IPS-18a (cell line): ENCODE measurements around the gene LTBP2.

Source experiments
- H3K27ac ChIP-seq: one replicate; pipeline ENCODE4 v1.5.1; 2013; ENCODE audit warnings: low read length
- H3K27me3 ChIP-seq: one replicate; pipeline ENCODE4 v1.6.1; 2013; ENCODE audit warnings: mild to moderate bottlenecking, low read length; ENCODE audit not compliant: control insufficient read depth, insufficient read depth
- H3K36me3 ChIP-seq: one replicate; pipeline ENCODE4 v1.6.1; 2013; ENCODE audit warnings: low read depth, low read length; ENCODE audit not compliant: control insufficient read depth
- H3K4me1 ChIP-seq: one replicate; pipeline ENCODE4 v1.6.1; 2013; ENCODE audit warnings: low read depth, low read length; ENCODE audit not compliant: control insufficient read depth
- H3K4me3 ChIP-seq: one replicate; pipeline ENCODE4 v1.5.1; 2013; ENCODE audit warnings: low read length
- H3K9ac ChIP-seq: one replicate; pipeline ENCODE4 v1.6.1; 2013; ENCODE audit warnings: mild to moderate bottlenecking, low read length, moderate library complexity
- H3K9me3 ChIP-seq: one replicate; pipeline ENCODE4 v1.6.1; 2013; ENCODE audit warnings: low read depth, low read length; ENCODE audit not compliant: control insufficient read depth

Gene LTBP2

GRCh38 chr14:74635847-74636246 lies 23.8 kb upstream of the LTBP2 start:
- H3K4me3 ChIP-seq: no peak overlapping the region
- no peaks in the 10 kb centered on the region for H3K9me3 ChIP-seq
- no peaks in the 10 kb centered on the region for H3K36me3 ChIP-seq
- H3K27me3 ChIP-seq: no peaks in the 10 kb centered on the region
- H3K9ac ChIP-seq: no peak overlapping the region
- H3K27ac ChIP-seq: no peak overlapping the region
- H3K4me1 ChIP-seq: no peaks in the 10 kb centered on the region

- no peak overlapping the region for H3K4me3 ChIP-seq
- H3K9ac ChIP-seq: no peak overlapping the region
- no peaks in the 10 kb centered on the region for H3K27me3 ChIP-seq
- no peak overlapping the region for H3K27ac ChIP-seq
- no peaks in the 10 kb centered on the region for H3K4me1 ChIP-seq
- H3K36me3 ChIP-seq: no peaks in the 10 kb centered on the region
- H3K9me3 ChIP-seq: no peaks in the 10 kb centered on the region
Measured at GRCh38 chr14:74634964-74635363, 22.9 kb upstream of the LTBP2 start.

- Histone ChIP-seq H3K9me3 (no peaks in the 10 kb centered on the region), H3K4me3 (no peak overlapping the region), H3K36me3 (no peaks in the 10 kb centered on the region), H3K4me1 (no peaks in the 10 kb centered on the region), H3K27me3 (no peaks in the 10 kb centered on the region), H3K9ac (no peak overlapping the region), H3K27ac (no peak overlapping the region)
Measured at GRCh38 chr14:74634481-74634880, 22.4 kb upstream of the LTBP2 start.

GRCh38 chr14:74630881-74631690 lies 19.0 kb upstream of the LTBP2 start:
- Histone ChIP-seq H3K27me3 (no peaks in the 10 kb centered on the region), H3K36me3 (no peaks in the 10 kb centered on the region), H3K27ac (no peak overlapping the region), H3K9me3 (no peaks in the 10 kb centered on the region), H3K9ac (no peak overlapping the region), H3K4me1 (no peaks in the 10 kb centered on the region), H3K4me3 (no peak overlapping the region)

- H3K27me3 ChIP-seq: no peaks in the 10 kb centered on the region
- H3K9ac ChIP-seq: no peak overlapping the region
- no peaks in the 10 kb centered on the region for H3K9me3 ChIP-seq
- no peak overlapping the region for H3K4me3 ChIP-seq
- no peaks in the 10 kb centered on the region for H3K4me1 ChIP-seq
- H3K27ac ChIP-seq: no peak overlapping the region
- no peaks in the 10 kb centered on the region for H3K36me3 ChIP-seq
Measured at GRCh38 chr14:74628418-74628817, 16.4 kb upstream of the LTBP2 start.

GRCh38 chr14:74627076-74627475 lies 15.0 kb upstream of the LTBP2 start:
- H3K9me3 ChIP-seq: no peaks in the 10 kb centered on the region
- H3K36me3 ChIP-seq: no peaks in the 10 kb centered on the region
- H3K27ac ChIP-seq: no peak overlapping the region
- no peak overlapping the region for H3K4me3 ChIP-seq
- no peaks in the 10 kb centered on the region for H3K27me3 ChIP-seq
- H3K4me1 ChIP-seq: no peaks in the 10 kb centered on the region
- H3K9ac ChIP-seq: no peak overlapping the region

- Histone ChIP-seq H3K27ac (no peak overlapping the region), H3K27me3 (no peaks in the 10 kb centered on the region), H3K9me3 (no peaks in the 10 kb centered on the region), H3K4me3 (no peak overlapping the region), H3K36me3 (no peaks in the 10 kb centered on the region), H3K9ac (no peak overlapping the region), H3K4me1 (peaks cover 10% of the 10 kb centered on the region)
Measured at GRCh38 chr14:74622257-74622656, 10.2 kb upstream of the LTBP2 start.

- H3K27ac ChIP-seq: no peak overlapping the region
- H3K4me1 ChIP-seq: peaks cover 15% of the 10 kb centered on the region
- no peaks in the 10 kb centered on the region for H3K9me3 ChIP-seq
- no peak overlapping the region for H3K4me3 ChIP-seq
- no peaks in the 10 kb centered on the region for H3K36me3 ChIP-seq
- no peak overlapping the region for H3K9ac ChIP-seq
- no peaks in the 10 kb centered on the region for H3K27me3 ChIP-seq
Measured at GRCh38 chr14:74621556-74621955, 9.5 kb upstream of the LTBP2 start.

- Histone ChIP-seq H3K27me3 (no peaks in the 10 kb centered on the region), H3K36me3 (no peaks in the 10 kb centered on the region), H3K27ac (no peak overlapping the region), H3K9me3 (no peaks in the 10 kb centered on the region), H3K4me3 (no peak overlapping the region), H3K4me1 (peaks cover 17% of the 10 kb centered on the region), H3K9ac (no peak overlapping the region)
Measured at GRCh38 chr14:74620923-74621322, 8.9 kb upstream of the LTBP2 start.

GRCh38 chr14:74620497-74620921 lies 8.5 kb upstream of the LTBP2 start:
- Histone ChIP-seq H3K36me3 (no peaks in the 10 kb centered on the region), H3K4me1 (peaks cover 17% of the 10 kb centered on the region), H3K4me3 (no peak overlapping the region), H3K9me3 (no peaks in the 10 kb centered on the region), H3K9ac (no peak overlapping the region), H3K27me3 (no peaks in the 10 kb centered on the region), H3K27ac (no peak overlapping the region)

GRCh38 chr14:74619672-74620131 lies 7.7 kb upstream of the LTBP2 start:
- Histone ChIP-seq H3K4me3 (no peak overlapping the region), H3K27ac (no peak overlapping the region), H3K9ac (no peak overlapping the region), H3K36me3 (no peaks in the 10 kb centered on the region), H3K27me3 (no peaks in the 10 kb centered on the region), H3K9me3 (no peaks in the 10 kb centered on the region), H3K4me1 (peaks cover 17% of the 10 kb centered on the region)
